HG02938 (cell line): ENCODE measurements around the gene C22orf23.
"Not testable (repeated sequence)": the region's sequence is repeated elsewhere in the genome, so short reads cannot be mapped to it uniquely, and the experiment has no call there.

ENCODE experiments used
- ATAC-seq: cut with Tn5 transposase; IDR thresholded peaks from one replicate; pipeline ENCODE4 v1.9.1; 2021; ENCODE audit warnings: mild to moderate bottlenecking, moderate library complexity; ENCODE audit not compliant: unreplicated experiment

The C22orf23 gene

GRCh38 chr22:37957232-37957631 is 3.8 kb upstream of the C22orf23 start:
- no peak for ATAC-seq

- ATAC-seq, result not testable (repeated sequence)
These were observed 2.5 kb upstream of the C22orf23 start for GRCh38 chr22:37955825-37956397.

GRCh38 chr22:37954686-37955085 is 1.3 kb upstream of the C22orf23 start:
- ATAC-seq, result no peak

- peak; percentile 30 for ATAC-seq
These were observed 352 bp downstream of the C22orf23 start for GRCh38 chr22:37953062-37953436.

GRCh38 chr22:37952629-37953028 is 772 bp downstream of the C22orf23 start:
- ATAC-seq, result not testable (repeated sequence)

- ATAC-seq, result no peak
These were observed 2.1 kb downstream of the C22orf23 start for GRCh38 chr22:37951305-37951704.

GRCh38 chr22:37947142-37947795 is 6.1 kb downstream of the C22orf23 start:
- not testable (repeated sequence) for ATAC-seq

GRCh38 chr22:37944423-37944822 is 9.0 kb downstream of the C22orf23 start:
- ATAC-seq, result not testable (repeated sequence)

- ATAC-seq, result no peak
These were observed 9.6 kb downstream of the C22orf23 start for GRCh38 chr22:37943825-37944198.

GRCh38 chr22:37943136-37943824 is 10.1 kb downstream of the C22orf23 start:
- ATAC-seq, result no peak

- no peak for ATAC-seq
These were observed 11.3 kb downstream of the C22orf23 start for GRCh38 chr22:37942133-37942532.

- no peak for ATAC-seq
These were observed 12.6 kb downstream of the C22orf23 start for GRCh38 chr22:37940698-37941376.

- ATAC-seq, result peak; percentile 63
These were observed 19.6 kb downstream of the C22orf23 start for GRCh38 chr22:37933711-37934376.

- ATAC-seq, result no peak
These were observed 20.4 kb downstream of the C22orf23 start for GRCh38 chr22:37932821-37933578.

- ATAC-seq, result no peak
These were observed 21.0 kb downstream of the C22orf23 start for GRCh38 chr22:37932401-37932800.

GRCh38 chr22:37931893-37932389 is 21.5 kb downstream of the C22orf23 start:
- no peak for ATAC-seq

- ATAC-seq, result no peak
These were observed 22.4 kb downstream of the C22orf23 start for GRCh38 chr22:37930952-37931440.

- no peak for ATAC-seq
These were observed 23.0 kb downstream of the C22orf23 start for GRCh38 chr22:37930270-37930951.

GRCh38 chr22:37929390-37929789 is 24.0 kb downstream of the C22orf23 start:
- no peak for ATAC-seq

GRCh38 chr22:37927637-37927936 is 25.8 kb downstream of the C22orf23 start:
- no peak for ATAC-seq
